Measurements from ENCODE around the gene PTPA.

Gene PTPA

DNA sequence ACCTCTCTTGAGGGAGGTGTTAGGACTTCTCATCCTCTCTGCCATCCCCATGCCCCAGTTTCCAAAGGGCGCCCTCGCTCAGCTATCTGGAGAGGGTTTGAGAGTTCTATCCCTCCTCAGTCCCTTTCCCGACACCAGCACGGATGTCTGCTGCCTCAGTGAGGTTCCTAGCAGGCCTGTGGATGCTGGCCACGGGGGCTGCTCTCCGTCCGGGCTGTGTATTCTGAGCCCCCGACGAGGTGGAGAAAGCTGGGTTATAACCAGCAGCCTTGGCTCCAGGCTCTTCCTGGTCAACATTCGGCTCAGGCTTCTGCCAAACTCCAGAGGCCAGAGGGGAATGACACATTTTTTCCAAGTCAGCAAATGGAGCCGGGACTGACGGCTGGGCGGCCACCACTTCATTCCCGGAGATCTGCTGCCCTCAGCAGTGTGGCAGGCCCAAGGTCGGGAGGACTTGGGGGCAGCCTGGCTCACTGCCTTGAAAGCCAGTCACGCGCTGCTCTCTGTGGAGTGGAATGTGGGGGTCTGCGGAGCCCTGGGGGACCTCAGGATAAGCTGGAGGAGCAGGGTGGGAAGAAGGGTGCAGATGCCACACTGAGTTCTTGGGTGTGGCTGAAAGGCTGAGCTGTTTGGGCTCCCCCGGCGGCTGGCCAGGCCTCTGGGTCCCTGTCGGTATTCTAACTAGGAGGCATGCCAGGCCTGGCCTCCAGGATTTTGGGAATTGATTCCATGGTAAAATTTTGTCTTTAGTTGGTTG is 27.4 kb downstream of the PTPA start:
- no peak for DNase-seq (ENCODE audit: low spot score)

DNA sequence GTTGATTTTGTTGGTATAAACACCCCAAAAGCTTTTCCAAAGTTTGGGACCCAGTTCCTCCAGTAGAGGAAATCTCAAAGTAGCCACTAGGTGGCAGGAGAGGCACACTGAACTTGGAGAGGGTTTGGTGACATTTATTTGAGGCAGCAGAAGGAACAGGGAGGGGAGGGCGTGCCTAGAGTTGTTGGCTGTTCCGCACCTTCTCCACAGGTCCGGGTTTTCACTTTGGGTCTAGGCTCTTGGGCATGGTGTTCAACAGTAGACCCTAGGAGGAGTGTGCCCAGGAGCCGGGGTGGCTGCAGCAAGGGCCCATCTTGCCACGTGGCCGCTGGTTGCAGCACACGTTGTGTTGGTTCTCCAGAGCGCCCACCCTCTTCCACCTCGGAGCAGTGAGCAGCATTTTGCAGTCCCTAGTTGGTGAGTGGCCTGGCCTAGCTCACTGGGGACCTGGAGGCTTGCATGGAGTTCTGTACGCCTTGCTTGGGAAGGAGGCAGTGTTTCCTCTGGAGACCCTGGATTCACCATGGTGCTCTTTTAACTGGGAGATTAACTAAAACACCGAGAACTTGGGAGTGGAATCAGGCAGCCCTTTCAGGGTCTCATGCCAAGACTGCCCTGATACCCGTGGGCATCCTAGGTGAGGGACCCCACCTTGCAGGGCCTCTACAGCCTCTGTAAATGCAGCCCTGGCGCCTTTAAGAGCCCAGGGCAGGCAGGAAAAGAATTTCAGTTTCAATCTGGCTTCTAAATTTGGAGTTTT is 28.2 kb downstream of the PTPA start:
- DNase-seq (ENCODE audit: low spot score): peak; percentile 94

DNA sequence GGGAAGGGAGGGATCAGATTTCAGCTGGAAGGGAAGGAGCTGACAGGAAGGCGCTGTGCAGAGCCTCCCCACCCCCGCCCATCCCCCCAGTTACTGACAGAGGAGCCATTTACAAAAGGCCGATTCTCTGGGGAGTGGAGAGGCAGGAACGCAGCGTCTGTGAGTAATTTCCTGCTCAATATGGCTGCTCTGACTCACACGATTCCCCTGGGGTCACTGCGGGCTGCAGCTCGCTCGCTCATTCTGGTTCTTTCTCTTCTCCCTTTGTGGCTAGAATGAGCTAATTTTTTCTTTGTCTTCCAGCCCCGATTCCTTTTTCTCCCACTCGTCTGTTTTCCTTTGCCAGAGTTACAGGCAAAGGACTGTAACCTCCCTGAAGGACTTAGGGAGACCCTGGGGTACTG is 28.8 kb downstream of the PTPA start:
- DNase-seq (ENCODE audit: low spot score): peak; percentile 100

DNA sequence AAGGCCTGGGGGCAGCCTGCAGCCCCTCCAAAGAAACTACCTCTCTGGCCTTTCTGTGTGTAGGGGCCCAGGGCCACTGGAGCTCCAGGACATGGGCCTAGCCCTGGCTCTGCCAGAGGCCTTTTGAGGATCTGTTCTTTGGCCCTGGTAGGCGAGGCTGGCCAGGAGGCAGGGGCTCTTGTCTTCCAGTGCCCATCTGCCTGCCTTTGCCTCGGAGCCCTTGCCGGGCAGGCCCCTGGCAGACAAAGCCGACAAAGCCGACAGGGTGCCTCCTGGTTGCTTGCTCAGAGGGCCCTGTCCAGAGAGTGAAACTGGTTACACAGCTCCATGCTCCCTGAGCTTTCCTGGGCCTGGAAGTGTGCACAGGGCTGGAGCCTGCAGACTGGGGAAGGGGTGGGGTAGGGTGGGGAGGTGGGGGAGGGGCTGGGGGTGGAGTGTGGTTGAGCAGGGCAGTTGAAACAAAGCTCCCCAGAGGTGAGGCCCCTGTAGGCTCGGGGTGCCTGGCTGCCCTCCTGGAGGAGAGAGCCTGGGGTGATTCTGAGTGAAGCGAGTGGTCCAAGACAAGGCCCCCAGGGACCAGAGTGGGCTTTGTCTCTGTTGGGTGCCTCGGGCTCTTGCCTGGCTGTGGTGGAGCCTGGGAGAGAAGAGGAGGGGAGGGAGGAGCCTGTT is 29.3 kb downstream of the PTPA start:
- DNase-seq (ENCODE audit: low spot score): peak; percentile 52

GRCh38 chr9:129141066-129142041 is 30.1 kb downstream of the PTPA start:
- no peak for DNase-seq (ENCODE audit: low spot score)

DNA sequence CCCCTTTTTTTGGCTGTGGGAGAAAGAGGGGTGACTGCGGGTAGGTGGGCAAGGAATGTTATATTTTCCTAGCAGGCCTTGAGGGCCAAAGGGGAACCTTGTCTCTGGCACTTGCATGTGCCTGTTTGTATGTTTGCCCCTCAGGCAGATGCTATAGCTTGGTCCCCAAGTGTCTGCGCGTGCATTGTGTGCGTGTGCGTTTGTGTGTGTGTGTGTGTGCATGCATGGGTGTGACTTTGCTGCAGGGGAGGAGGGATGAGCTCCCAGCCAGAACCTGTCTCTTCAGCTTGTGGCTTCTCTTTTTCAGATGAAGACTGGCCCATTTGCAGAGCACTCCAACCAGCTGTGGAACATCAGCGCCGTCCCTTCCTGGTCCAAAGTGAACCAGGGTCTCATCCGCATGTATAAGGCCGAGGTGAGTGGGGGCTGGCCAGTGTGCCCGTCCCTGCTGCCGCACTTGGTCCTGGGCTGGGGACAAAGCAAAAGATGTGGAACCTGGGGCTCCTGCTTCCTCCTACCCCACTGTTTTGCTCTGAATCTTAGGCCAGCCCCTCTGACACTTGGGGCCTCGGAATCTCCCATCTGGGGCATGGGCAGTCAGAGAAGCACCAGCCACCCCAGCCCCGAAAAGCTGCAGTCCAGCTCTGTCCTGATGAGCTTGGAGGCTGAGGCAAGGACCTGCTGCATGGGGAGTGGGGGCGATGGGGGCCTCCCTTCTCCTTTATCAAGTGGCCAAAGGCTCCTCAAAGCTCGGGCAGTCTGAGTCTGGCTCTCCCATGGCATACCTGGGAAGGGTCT is 31.1 kb downstream of the PTPA start:
- DNase-seq (ENCODE audit: low spot score): no peak

DNA sequence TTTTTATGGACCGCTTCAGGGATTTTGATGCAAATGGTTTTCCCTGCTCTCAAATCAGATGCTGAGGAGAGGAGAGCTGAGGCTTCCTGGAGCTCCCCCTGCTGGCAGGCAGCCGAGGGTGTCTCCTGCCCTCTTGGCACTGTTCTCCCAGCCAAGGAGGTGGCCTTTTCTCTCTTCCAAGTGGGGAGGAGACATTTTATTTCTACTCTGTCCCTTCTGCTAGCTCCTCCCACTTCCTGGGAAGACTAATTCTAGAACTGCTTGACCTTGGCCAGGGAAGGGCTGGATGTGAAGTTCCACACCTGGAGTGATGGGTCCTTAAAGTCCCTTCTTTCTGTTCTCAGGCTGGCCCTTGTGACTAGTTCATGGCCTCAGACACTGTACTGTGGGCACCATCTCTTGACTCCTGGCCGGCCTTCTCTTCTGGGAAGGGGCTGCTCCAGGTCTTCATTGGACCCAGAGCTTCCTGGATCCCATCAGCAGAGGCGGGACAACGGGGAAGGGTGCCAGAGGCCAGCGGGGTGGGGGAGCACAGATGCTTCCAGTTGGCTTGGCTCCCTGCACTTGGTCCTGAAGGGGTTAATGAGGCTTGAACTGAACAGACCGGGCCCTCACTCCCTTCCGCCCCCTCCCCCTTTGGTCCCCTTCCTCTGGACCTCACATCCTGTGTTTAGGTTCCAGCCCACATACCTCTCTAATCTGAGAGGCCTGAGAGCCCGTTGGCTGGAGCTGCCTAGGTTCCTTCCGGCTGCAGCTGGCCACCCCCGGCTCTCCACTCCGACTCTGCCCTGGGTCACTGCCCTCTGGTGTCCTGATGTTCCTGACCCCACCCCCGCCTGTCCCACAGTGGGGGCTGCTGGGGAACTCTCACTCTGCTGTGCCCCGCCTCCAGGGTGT is 32.1 kb downstream of the PTPA start:
- peak; percentile 91 for DNase-seq (ENCODE audit: low spot score)

DNA sequence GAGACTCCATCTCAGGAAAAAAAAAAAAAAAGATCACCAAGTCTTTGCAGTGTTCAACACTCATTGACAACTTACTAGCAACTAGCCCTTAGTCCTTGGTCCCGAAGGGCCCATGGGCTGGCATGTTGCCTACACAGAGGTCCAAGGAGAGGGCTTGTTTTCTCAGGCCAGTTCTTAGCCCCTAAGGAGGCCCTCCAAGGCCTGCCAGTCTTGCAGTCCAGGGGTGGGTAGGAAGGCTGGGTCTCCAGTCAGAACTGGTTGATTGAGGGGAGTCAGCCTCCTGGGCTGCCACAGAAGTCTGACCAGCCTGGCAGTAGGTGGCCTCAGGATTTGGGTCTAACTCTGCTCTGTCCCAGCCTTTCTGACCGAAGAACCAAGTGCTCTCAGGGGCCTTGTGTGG is 34.1 kb downstream of the PTPA start:
- no peak for DNase-seq (ENCODE audit: low spot score)

DNA sequence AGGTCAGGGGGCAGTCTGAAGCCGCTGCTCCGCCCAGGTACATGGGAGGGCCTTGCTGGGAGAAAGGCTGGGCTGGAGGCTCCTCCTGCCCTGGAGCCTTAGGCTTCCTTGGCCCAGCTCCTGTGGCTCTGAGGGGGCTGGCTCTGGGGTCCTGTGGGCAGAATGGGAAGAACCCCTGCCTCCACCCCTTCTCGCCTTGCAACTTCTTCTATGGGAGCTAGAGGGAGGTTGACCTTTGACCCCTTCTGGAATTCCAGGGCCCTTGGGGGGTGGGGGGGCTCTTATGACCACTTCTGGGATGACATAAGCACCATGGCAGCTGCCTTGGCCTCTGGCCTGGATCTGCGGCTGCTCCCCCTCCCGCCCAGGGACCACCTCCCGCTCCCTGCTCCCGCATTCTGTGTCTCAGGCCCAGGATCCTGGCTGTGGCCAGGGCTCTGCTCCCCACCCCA is 34.7 kb downstream of the PTPA start:
- no peak for DNase-seq (ENCODE audit: low spot score)

DNA sequence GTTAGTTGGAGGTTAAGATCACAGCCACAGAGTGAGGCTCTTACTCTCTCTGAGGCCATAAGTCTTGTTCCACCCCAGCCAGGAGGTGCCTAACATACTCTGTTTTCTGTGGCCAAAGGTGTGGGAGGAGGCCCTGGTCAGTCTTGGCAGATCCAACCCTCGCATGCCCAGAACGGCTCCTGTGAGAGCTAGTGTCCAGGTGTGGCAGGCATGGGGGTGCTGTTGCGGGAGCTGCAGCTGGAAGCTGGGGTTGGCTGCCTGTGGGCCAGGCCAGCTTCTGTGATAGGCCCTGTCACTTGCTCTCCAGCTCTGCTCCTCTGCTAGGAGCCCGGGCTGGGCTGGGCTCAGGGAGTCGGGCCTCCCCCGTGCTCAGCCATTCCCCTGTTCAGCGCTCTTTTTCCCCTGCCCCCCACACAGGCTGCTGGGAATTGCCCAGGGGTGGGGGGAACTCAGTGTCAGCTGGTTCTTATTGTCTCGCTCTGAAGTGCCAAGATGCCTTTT is 35.3 kb downstream of the PTPA start:
- DNase-seq (ENCODE audit: low spot score): no peak

GRCh38 chr9:129148463-129149204 is 37.4 kb downstream of the PTPA start:
- DNase-seq (ENCODE audit: low spot score): no peak

- DNase-seq (ENCODE audit: low spot score): no peak
Measured at GRCh38 chr9:129149442-129149841, 38.2 kb downstream of the PTPA start.

DNA sequence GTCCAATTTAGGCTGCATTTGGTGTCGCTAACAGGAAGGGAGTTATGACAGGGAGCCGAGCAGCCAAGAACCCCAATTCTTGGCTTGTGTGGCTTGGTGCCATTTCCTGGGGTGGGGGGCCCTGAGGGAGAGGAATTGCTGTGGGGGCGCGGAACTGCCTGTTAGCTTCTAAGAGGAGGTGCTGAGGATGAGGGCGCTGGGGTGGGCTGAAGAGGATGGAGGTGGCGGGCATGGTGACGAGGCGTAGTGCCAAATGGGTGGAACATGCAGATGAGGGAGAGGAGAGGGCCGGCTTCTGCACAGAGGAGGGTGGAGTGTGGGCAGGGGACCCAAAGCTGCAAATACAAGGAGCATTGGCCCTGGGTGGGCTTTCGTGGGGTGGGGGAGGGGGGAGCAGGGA is 38.9 kb downstream of the PTPA start:
- no peak for DNase-seq (ENCODE audit: low spot score)

- no peak for DNase-seq (ENCODE audit: low spot score)
Measured at GRCh38 chr9:129150672-129151211, 39.5 kb downstream of the PTPA start.

DNA sequence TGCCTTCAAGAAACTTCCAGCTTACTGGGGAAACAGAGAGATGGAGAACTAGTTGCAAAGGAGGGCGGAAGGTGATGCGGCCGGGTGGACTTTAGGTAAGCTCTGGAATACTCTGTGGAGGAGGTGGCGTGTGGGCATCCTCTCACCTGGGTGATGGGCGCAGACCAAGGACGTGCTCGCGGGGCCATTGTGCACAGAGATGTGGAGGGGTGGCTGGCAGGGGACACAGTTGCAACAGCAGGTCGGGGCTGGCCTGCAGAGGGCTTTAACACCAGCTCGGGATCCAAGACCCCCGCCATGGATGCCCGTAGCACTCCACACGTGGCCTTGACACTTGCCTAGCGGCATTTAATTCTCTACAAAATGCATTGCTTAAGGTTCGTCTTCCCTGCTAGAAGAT is 40.3 kb downstream of the PTPA start:
- DNase-seq (ENCODE audit: low spot score): no peak

- DNase-seq (ENCODE audit: low spot score): no peak
Measured at GRCh38 chr9:129154866-129155477, 43.8 kb downstream of the PTPA start.

DNA sequence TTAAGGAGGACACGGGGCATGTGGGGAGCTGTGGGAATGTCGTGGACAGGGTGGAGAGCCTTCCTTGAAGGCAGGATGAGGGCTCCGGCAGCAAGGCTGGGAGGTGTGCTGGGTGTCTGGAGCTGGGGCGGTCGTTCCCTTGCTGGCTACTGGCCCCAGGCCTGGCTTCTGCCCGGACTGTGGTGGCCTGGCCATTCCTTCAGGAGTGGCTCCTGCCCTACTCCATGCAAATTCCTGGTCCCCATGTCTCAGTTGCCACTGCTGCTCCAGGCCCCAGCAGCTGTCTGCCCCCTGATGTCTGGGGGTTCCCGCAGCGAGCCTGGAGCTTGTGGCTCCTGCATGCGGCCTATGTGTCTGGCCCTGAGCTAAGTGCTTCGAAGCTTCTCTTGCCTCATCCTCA is 44.9 kb downstream of the PTPA start:
- DNase-seq (ENCODE audit: low spot score): no peak

All from RKO (cell line).